HCT116 (cell line): ENCODE data around the gene RGS19. TPM values are rescaled to one million over a fixed set of nuclear protein-coding genes. Genes with fewer than 3 reads are reported as not detected.

Source experiments
- ATAC-seq: fragments of 200-7000 bp; cut with Tn5 transposase; 2 replicates; pipeline ENCODE4 v1.9.1; 2020; ENCODE audit warnings: mild to moderate bottlenecking, moderate library complexity
- BruUV-seq: library from RNA; stranded (reverse); fragments of 400-500 nt; replicated peaks from 2 replicates; lab custom pipeline; 2021; lab: Mats Ljungman, UMichigan
- CTCF ChIA-PET: fragments of 300-600 bp; sonication (Branson Sonifier 250); formaldehyde crosslinking; loops from one replicate; lab custom pipeline; 2021; ENCODE audit warnings: antibody characterized with exemption; lab: Charles Lee
- POLR2A ChIA-PET: fragments of 300-600, 350-600 bp; sonication (Branson Sonifier 250); formaldehyde crosslinking; loops from one replicate; lab custom pipeline; 2021; ENCODE audit warnings: antibody characterized with exemption; lab: Charles Lee
- RAD21 ChIA-PET, 2 experiments: fragments of 300-600 bp; sonication (Branson Sonifier 250); formaldehyde crosslinking; loops; one replicate each; lab custom pipeline; 2023; ENCODE audit warnings: low total read pairs in 2 of 2; ENCODE audit not compliant: uncharacterized antibody in 2 of 2, unreplicated experiment in 2 of 2, low non-redundant PET in 1 of 2; lab: Charles Lee
- DNase-seq: peaks from one replicate; pipeline ENCODE4 v3.0.0-alpha.2; 2010; ENCODE audit warnings: low read depth, low spot score
- H2AFZ ChIP-seq: fragments of 200-600 bp; shearing (Covaris generic), sonication (generic); 2 replicates; pipeline ENCODE4 v1.6.1; 2017; ENCODE audit warnings: low read depth, mixed run types, mixed read lengths, antibody characterized with exemption, low read length; ENCODE audit not compliant: poor library complexity, severe bottlenecking
- H3K27ac ChIP-seq: 2 replicates; pipeline ENCODE4 v1.5.1; 2012; ENCODE audit warnings: low read depth, low read length
- H3K27me3 ChIP-seq: fragments of 200-600 bp; sonication (generic); 2 replicates; pipeline ENCODE4 v1.6.1; 2016; ENCODE audit warnings: mixed run types, low read length, mixed read lengths; ENCODE audit not compliant: insufficient read depth
- H3K36me3 ChIP-seq, 2 experiments: fragments of 200-500 bp in 1 of 2; fragments of 200-600 bp in 1 of 2; sonication (Bioruptor generic) in 1 of 2; sonication (generic) in 1 of 2; 2 replicates each; pipeline versions ENCODE4 v1.5.1 to v1.6.1; 2014 to 2016; ENCODE audit warnings: low read length in 2 of 2, inconsistent platforms in 1 of 2, mixed read lengths in 1 of 2, mixed run types in 1 of 2; ENCODE audit not compliant: insufficient read depth in 2 of 2, control insufficient read depth in 1 of 2
- H3K4me1 ChIP-seq, 2 experiments: fragments of 200-600 bp in 1 of 2; sonication (generic) in 1 of 2; 2 replicates each; pipeline versions ENCODE4 v1.5.1 to v1.6.1; 2012 to 2017; ENCODE audit warnings: low read length in 2 of 2, inconsistent platforms in 1 of 2, mild to moderate bottlenecking in 1 of 2, mixed read lengths in 1 of 2, mixed run types in 1 of 2, moderate library complexity in 1 of 2; ENCODE audit not compliant: insufficient read depth in 2 of 2, control insufficient read depth in 1 of 2
- H3K4me2 ChIP-seq: fragments of 200-600 bp; sonication (generic); 2 replicates; pipeline ENCODE4 v1.6.1; 2017; ENCODE audit warnings: mixed run types, low read length, mixed read lengths
- H3K4me3 ChIP-seq, 2 experiments: fragments of 200-600 bp in 1 of 2; sonication (generic) in 1 of 2; replicated peaks in 1 of 2; 2 replicates each; pipeline ENCODE4 v1.5.1; 2011 to 2016; ENCODE audit warnings: low read length in 2 of 2, control low read depth in 1 of 2, low read depth in 1 of 2, mild to moderate bottlenecking in 1 of 2, mixed read lengths in 1 of 2, mixed run types in 1 of 2
- H3K79me2 ChIP-seq: fragments of 200-600 bp; sonication (generic); 2 replicates; pipeline ENCODE4 v1.6.1; 2017; ENCODE audit warnings: mild to moderate bottlenecking, mixed run types, low read length, moderate library complexity, mixed read lengths; ENCODE audit not compliant: insufficient read depth
- H3K9ac ChIP-seq: fragments of 200-600 bp; sonication (generic); 2 replicates; pipeline ENCODE4 v1.6.1; 2016; ENCODE audit warnings: low read length, mixed read lengths
- H3K9me2 ChIP-seq: fragments of 200-600 bp; sonication (generic), shearing (Covaris generic); 2 replicates; pipeline ENCODE4 v1.6.1; 2017; ENCODE audit warnings: mixed run types, mild to moderate bottlenecking, moderate library complexity; ENCODE audit not compliant: insufficient read depth
- H3K9me3 ChIP-seq, 2 experiments: fragments of 200-500 bp in 1 of 2; fragments of 200-600 bp in 1 of 2; sonication (Bioruptor generic) in 1 of 2; sonication (generic) in 1 of 2; 2 replicates each; pipeline ENCODE4 v1.6.1; 2014 to 2017; ENCODE audit warnings: low read length in 2 of 2, mixed read lengths in 2 of 2, inconsistent platforms in 1 of 2, low read depth in 1 of 2, mild to moderate bottlenecking in 1 of 2, mixed run types in 1 of 2, moderate library complexity in 1 of 2; ENCODE audit not compliant: control insufficient read depth in 1 of 2, insufficient read depth in 1 of 2
- H4K20me1 ChIP-seq: fragments of 200-600 bp; sonication (generic), shearing (Covaris generic); 2 replicates; pipeline ENCODE4 v1.6.1; 2017; ENCODE audit warnings: mixed run types, mild to moderate bottlenecking, moderate library complexity; ENCODE audit not compliant: insufficient read depth
- JUND ChIP-seq: IDR thresholded peaks from 2 replicates; pipeline ENCODE4 v1.6.1; 2012
- POLR2AphosphoS5 ChIP-seq: IDR thresholded peaks from 2 replicates; pipeline ENCODE4 v1.6.1; 2011; ENCODE audit warnings: mild to moderate bottlenecking, low read depth, low read length, moderate library complexity
- SIN3A ChIP-seq: IDR thresholded peaks from 2 replicates; pipeline ENCODE4 v1.6.1; 2012; ENCODE audit warnings: low read depth
- SP1 ChIP-seq: IDR thresholded peaks from 2 replicates; pipeline ENCODE4 v1.6.1; 2012; ENCODE audit warnings: low read depth
- TCF7L2 ChIP-seq: IDR thresholded peaks from 2 replicates; pipeline ENCODE4 v1.7.0; 2011; ENCODE audit warnings: borderline replicate concordance, inconsistent platforms; ENCODE audit not compliant: insufficient read depth, insufficient read length; ENCODE audit errors: extremely low read depth
- YY1 ChIP-seq: IDR thresholded peaks from 2 replicates; pipeline ENCODE4 v1.6.1; 2011; ENCODE audit warnings: low read length, low read depth, moderate library complexity, mild to moderate bottlenecking; ENCODE audit not compliant: insufficient replicate concordance; ENCODE audit errors: extremely low read depth
- ZNF274 ChIP-seq: fragments of 200-500 bp; sonication (Bioruptor generic); IDR thresholded peaks from 2 replicates; pipeline ENCODE4 v1.6.1; 2014; ENCODE audit warnings: mild to moderate bottlenecking, low read depth, low read length, inconsistent platforms
- intact Hi-C: fragments of 100-400 bp; cut with micrococcal nuclease; formaldehyde crosslinking; loops from 2 replicates; pipeline ENCODE4 v1.10.0; 2022
- total RNA-seq: library from RNA; stranded (reverse); gene quantifications from one replicate; pipeline ENCODE4 v1.2.1, GENCODE V29; 2021; ENCODE audit not compliant: unreplicated experiment
- TF ChIP-seq, protein P1 (sequence below): IDR thresholded peaks from 2 replicates; pipeline ENCODE4 v1.6.1; 2012; ENCODE audit warnings: low read depth
- TF ChIP-seq, protein P2 (sequence below): IDR thresholded peaks from 2 replicates; pipeline ENCODE4 v1.6.1; 2012

Gene RGS19
- total RNA-seq, 1 experiment from 2014 or later = 21.4 TPM

DNA sequence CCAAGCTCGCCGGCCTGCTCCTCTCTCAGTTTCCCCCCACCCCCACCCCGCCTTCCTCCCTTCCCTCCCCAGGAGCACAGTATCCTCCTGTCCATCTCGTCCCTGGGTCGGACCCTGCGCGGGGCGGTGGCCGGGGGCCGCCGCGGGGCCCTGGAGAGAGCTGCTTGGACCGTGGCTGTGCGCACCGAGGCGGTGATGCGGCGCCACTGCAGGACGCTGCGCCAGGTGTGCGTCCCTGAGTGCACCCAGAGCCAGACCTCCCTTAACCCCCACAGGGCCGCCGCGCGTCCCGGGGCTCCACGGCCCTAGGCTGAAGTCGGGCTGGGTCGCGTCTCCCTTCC, 41.1 kb downstream of the RGS19 start (continued):
- TF ChIP-seq, protein P1, sequence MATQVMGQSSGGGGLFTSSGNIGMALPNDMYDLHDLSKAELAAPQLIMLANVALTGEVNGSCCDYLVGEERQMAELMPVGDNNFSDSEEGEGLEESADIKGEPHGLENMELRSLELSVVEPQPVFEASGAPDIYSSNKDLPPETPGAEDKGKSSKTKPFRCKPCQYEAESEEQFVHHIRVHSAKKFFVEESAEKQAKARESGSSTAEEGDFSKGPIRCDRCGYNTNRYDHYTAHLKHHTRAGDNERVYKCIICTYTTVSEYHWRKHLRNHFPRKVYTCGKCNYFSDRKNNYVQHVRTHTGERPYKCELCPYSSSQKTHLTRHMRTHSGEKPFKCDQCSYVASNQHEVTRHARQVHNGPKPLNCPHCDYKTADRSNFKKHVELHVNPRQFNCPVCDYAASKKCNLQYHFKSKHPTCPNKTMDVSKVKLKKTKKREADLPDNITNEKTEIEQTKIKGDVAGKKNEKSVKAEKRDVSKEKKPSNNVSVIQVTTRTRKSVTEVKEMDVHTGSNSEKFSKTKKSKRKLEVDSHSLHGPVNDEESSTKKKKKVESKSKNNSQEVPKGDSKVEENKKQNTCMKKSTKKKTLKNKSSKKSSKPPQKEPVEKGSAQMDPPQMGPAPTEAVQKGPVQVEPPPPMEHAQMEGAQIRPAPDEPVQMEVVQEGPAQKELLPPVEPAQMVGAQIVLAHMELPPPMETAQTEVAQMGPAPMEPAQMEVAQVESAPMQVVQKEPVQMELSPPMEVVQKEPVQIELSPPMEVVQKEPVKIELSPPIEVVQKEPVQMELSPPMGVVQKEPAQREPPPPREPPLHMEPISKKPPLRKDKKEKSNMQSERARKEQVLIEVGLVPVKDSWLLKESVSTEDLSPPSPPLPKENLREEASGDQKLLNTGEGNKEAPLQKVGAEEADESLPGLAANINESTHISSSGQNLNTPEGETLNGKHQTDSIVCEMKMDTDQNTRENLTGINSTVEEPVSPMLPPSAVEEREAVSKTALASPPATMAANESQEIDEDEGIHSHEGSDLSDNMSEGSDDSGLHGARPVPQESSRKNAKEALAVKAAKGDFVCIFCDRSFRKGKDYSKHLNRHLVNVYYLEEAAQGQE = no peak
- TF ChIP-seq YY1 = no peak
- no peak for TF ChIP-seq SP1
- TF ChIP-seq ZNF274 = no peak
- TF ChIP-seq, protein P2, sequence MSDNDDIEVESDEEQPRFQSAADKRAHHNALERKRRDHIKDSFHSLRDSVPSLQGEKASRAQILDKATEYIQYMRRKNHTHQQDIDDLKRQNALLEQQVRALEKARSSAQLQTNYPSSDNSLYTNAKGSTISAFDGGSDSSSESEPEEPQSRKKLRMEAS = no peak
- TF ChIP-seq JUND = no peak
- no peak for TF ChIP-seq POLR2AphosphoS5
- no peak for TF ChIP-seq SIN3A
- TF ChIP-seq TCF7L2 = no peak

DNA sequence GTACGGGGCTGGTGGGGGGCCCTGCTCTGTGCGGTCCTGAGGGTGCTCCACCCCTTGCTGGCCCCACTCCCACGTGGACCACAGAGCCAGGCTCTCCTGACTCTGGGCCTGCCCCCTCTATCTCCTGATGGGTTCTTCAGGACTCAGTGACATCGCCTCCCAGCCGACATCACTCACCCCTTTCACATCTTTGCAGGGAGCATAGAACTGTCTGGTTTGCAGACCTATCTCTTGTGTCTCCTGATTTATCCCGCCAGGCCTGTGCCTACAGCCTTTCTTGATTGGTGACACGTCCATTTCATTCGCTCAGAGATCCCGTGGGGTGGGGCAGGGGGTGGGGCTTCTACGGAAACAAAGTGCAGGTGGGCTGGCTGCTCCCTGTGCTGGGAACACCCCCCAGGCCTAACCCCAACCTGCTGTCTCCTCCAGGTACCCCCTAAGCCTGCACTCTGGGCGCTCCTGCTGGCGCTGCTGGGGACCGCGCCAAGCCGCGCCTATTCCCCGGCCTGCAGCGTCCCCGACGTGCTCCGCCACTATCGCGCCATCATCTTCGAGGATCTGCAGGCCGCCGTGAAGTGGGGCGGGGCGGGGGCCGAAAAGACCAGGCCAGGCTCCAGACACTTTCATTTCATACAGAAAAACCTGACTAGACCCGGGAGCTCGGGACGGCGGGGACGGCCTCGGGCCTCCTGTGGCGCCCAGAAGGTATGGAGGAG, 41.7 kb downstream of the RGS19 start:
- CTCF ChIA-PET = interaction anchor here (0.7 to 5.1 kb wide), 5 partner anchors 17 to 65 kb away, joined by 6 to 35 read pairs (median 9); partner anchors contain the start of genes PRPF6 and TCEA2
- H3K9me2 ChIP-seq = no peaks in the 10 kb centered on the region
- no peaks in the 10 kb centered on the region; a peak in 1 of 4 replicates for H3K36me3 ChIP-seq
- no peaks in the 10 kb centered on the region for H3K79me2 ChIP-seq
- H4K20me1 ChIP-seq = no peaks in the 10 kb centered on the region
- H3K4me3 ChIP-seq = no peak overlapping the region
- no peak for TF ChIP-seq SIN3A
- TF ChIP-seq, all 23 proteins: peak for 0
- Histone ChIP-seq H3K9ac (no peak overlapping the region), H3K9me3 (no peaks in the 10 kb centered on the region), H3K27ac (no peak overlapping the region), H3K27me3 (no peaks in the 10 kb centered on the region), H2AFZ (no peak overlapping the region), H3K4me2 (peak overlapping the region; percentile 96), H3K4me1 (peaks cover 3 to 21% of the 10 kb centered on the region in 2 experiments)
- intact Hi-C loops = no loop called here
- ChIA-PET POLR2A (interaction anchor here (1.0 kb wide), 1 partner anchor 57 kb away, joined by 3 read pairs; the partner anchor contains the start of gene PRPF6), RAD21 (interaction anchor here in 1 of 2 experiments (0.9 to 1.0 kb wide), 2 partner anchors 25 to 500 kb away, joined by 3 to 5 read pairs; partner anchors contain the start of gene TCEA2)
- no peak for ATAC-seq
- no peak for DNase-seq
- BruUV-seq = no TSS peak
